Endothelial cell (in vitro differentiated cells): ENCODE measurements around the gene DMD. TPM values are rescaled to one million over a fixed set of nuclear protein-coding genes. Genes with fewer than 3 reads are reported as not detected.

Source experiments
- DNase-seq: peaks from one replicate; pipeline ENCODE4 v3.0.0; 2021; ENCODE audit warnings: low spot score
- H3K27ac Mint-ChIP-seq: one replicate; pipeline ENCODE4 v1.8.0; 2021; ENCODE audit warnings: mixed read lengths, inconsistent platforms; ENCODE audit not compliant: unreplicated experiment
- H3K27me3 Mint-ChIP-seq: one replicate; pipeline ENCODE4 v1.8.0; 2021; ENCODE audit warnings: mild to moderate bottlenecking, moderate library complexity, mixed read lengths, inconsistent platforms; ENCODE audit not compliant: unreplicated experiment
- H3K36me3 Mint-ChIP-seq: one replicate; pipeline ENCODE4 v1.8.0; 2021; ENCODE audit warnings: mild to moderate bottlenecking, low read depth, mixed read lengths, inconsistent platforms; ENCODE audit not compliant: unreplicated experiment
- H3K4me1 Mint-ChIP-seq: one replicate; pipeline ENCODE4 v1.8.0; 2021; ENCODE audit warnings: mild to moderate bottlenecking, mixed read lengths, inconsistent platforms; ENCODE audit not compliant: unreplicated experiment
- H3K4me3 Mint-ChIP-seq: one replicate; pipeline ENCODE4 v1.8.0; 2021; ENCODE audit warnings: mild to moderate bottlenecking, mixed read lengths, inconsistent platforms; ENCODE audit not compliant: unreplicated experiment
- H3K9me3 Mint-ChIP-seq: one replicate; pipeline ENCODE4 v1.8.0; 2021; ENCODE audit warnings: mixed read lengths, inconsistent platforms; ENCODE audit not compliant: unreplicated experiment
- CTCF ChIP-seq: fragments of 200-600 bp; sonication (generic); IDR thresholded peaks from one replicate; pipeline ENCODE4 v1.5.0; 2021; ENCODE audit warnings: antibody characterized with exemption; ENCODE audit not compliant: unreplicated experiment
- total RNA-seq: library from RNA; stranded (reverse); fragmentation: NEBNext Ultra II Directional; extraction: Animal tissue kit (Norgen Biotek cat#: 25700); gene quantifications from one replicate; pipeline ENCODE4 v1.2.1, GENCODE V29; 2021; ENCODE audit not compliant: unreplicated experiment

DMD gene
- total RNA-seq, 1 donor from 2014 or later, result 5.5 TPM

DNA sequence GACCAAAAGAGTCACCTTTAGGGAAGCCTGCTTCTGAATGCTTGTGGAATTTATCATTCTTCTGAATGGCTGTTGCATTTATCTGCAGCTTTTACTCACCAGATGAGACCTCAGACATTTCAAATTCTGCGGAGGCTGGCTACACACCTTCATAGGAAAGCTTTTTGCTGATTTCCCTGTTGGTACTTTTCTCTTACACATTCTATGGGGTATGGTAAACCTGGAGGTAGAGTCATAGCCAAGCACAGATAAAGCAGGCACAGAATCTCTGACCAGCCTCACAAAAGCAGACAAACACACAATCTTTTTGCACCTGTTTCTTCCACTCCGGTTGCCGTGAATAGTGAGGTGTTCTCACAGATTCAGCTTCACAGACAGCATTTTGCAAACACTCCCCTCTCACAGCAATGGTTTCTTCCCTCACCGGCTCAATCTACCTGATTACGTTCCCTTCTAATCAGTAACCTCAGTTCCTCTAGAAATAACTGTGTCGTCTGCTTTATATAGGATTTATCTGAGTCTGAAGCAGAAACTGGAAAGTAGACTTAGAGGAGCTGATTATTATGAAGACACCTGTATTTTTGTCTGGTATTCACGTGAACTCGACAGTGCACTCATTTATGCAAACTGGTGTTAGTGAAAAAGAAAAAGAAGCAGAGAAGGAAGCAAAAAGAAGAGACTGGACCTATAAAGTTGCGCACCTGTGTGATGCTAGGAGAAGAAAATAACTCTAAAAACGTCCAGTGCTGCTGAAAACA lies 83.1 kb downstream of the DMD start:
- H3K4me3 Mint-ChIP-seq, result no peak overlapping the region
- no peaks in the 10 kb centered on the region for H3K4me1 Mint-ChIP-seq
- no peaks in the 10 kb centered on the region for H3K9me3 Mint-ChIP-seq
- DNase-seq, result no peak
- H3K27me3 Mint-ChIP-seq, result no peaks in the 10 kb centered on the region
- no peaks in the 10 kb centered on the region for H3K36me3 Mint-ChIP-seq
- TF ChIP-seq CTCF, result no peak
- no peak overlapping the region for H3K27ac Mint-ChIP-seq

- DNase-seq, result no peak
- H3K36me3 Mint-ChIP-seq, result no peaks in the 10 kb centered on the region
- no peaks in the 10 kb centered on the region for H3K4me1 Mint-ChIP-seq
- H3K27ac Mint-ChIP-seq, result no peak overlapping the region
- no peak for TF ChIP-seq CTCF
- H3K4me3 Mint-ChIP-seq, result no peak overlapping the region
- H3K27me3 Mint-ChIP-seq, result no peaks in the 10 kb centered on the region
- H3K9me3 Mint-ChIP-seq, result no peaks in the 10 kb centered on the region
Observed at GRCh38 chrX:33126469-33126868, 84.9 kb downstream of the DMD start.

DNA sequence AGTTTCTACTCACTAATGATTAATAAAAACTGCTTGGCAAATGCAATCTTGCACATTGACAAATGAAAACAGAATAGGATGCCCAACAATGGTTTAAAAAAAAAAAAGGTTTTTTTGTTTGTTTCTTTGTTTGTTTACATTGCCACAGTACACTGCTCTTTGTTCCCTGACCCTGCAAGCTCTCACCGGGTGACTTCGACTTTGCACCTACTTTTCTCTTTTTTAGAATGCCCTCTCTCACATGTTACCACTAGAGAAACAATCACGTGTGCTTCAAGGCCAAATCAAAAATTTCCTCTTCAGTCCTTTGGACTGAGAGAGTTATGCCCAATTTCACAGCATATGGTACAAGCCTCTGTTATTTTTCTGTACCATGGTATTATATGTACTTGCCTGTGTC lies 101.5 kb downstream of the DMD start:
- Mint-ChIP-seq H3K27me3 (no peaks in the 10 kb centered on the region), H3K4me3 (no peak overlapping the region), H3K9me3 (no peaks in the 10 kb centered on the region), H3K27ac (no peak overlapping the region), H3K4me1 (no peaks in the 10 kb centered on the region), H3K36me3 (no peaks in the 10 kb centered on the region)
- DNase-seq, result no peak
- no peak for TF ChIP-seq CTCF

GRCh38 chrX:33106737-33107136 lies 104.6 kb downstream of the DMD start:
- DNase-seq, result no peak
- H3K36me3 Mint-ChIP-seq, result no peaks in the 10 kb centered on the region
- H3K27me3 Mint-ChIP-seq, result no peaks in the 10 kb centered on the region
- peaks cover 4% of the 10 kb centered on the region for H3K4me1 Mint-ChIP-seq
- H3K4me3 Mint-ChIP-seq, result no peak overlapping the region
- no peak for TF ChIP-seq CTCF
- no peak overlapping the region for H3K27ac Mint-ChIP-seq
- H3K9me3 Mint-ChIP-seq, result no peaks in the 10 kb centered on the region

- Mint-ChIP-seq H3K9me3 (no peaks in the 10 kb centered on the region), H3K4me3 (no peak overlapping the region), H3K36me3 (no peaks in the 10 kb centered on the region), H3K4me1 (no peaks in the 10 kb centered on the region), H3K27me3 (no peaks in the 10 kb centered on the region), H3K27ac (no peak overlapping the region)
- no peak for DNase-seq
- TF ChIP-seq CTCF, result no peak
Observed at GRCh38 chrX:33095079-33095478, 116.3 kb downstream of the DMD start.
